ENCODE measurements around the gene ADGRG4.
A peak's percentile ranks its signal among the peaks of the same experiment; 100 is the strongest.
"Not testable (repeated sequence)": the region's sequence is repeated elsewhere in the genome, so short reads cannot be mapped to it uniquely, and the experiment has no call there.

ADGRG4 gene, protein sequence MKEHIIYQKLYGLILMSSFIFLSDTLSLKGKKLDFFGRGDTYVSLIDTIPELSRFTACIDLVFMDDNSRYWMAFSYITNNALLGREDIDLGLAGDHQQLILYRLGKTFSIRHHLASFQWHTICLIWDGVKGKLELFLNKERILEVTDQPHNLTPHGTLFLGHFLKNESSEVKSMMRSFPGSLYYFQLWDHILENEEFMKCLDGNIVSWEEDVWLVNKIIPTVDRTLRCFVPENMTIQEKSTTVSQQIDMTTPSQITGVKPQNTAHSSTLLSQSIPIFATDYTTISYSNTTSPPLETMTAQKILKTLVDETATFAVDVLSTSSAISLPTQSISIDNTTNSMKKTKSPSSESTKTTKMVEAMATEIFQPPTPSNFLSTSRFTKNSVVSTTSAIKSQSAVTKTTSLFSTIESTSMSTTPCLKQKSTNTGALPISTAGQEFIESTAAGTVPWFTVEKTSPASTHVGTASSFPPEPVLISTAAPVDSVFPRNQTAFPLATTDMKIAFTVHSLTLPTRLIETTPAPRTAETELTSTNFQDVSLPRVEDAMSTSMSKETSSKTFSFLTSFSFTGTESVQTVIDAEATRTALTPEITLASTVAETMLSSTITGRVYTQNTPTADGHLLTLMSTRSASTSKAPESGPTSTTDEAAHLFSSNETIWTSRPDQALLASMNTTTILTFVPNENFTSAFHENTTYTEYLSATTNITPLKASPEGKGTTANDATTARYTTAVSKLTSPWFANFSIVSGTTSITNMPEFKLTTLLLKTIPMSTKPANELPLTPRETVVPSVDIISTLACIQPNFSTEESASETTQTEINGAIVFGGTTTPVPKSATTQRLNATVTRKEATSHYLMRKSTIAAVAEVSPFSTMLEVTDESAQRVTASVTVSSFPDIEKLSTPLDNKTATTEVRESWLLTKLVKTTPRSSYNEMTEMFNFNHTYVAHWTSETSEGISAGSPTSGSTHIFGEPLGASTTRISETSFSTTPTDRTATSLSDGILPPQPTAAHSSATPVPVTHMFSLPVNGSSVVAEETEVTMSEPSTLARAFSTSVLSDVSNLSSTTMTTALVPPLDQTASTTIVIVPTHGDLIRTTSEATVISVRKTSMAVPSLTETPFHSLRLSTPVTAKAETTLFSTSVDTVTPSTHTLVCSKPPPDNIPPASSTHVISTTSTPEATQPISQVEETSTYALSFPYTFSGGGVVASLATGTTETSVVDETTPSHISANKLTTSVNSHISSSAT (N-terminal part only)

GRCh38 chrX:136300721-136301120 is at the start of gene ADGRG4:
ADGRG4 (plus strand) TSS chrX:136300963; CDS start chrX:136308778, 7,815 bp downstream.
- not testable (repeated sequence) for DNase-seq

- peak; percentile 12 for DNase-seq
Measured at GRCh38 chrX:136251041-136251991, 49.4 kb upstream of the ADGRG4 start, which contains the start of gene MAP7D3. MAP7D3 (minus strand) TSS chrX:136251400; CDS start chrX:136251358, 42 bp downstream.

- DNase-seq, result no peak
Measured at GRCh38 chrX:136255541-136255940, 45.2 kb upstream of the ADGRG4 start.

- DNase-seq, result no peak
Measured at GRCh38 chrX:136256026-136256425, 44.7 kb upstream of the ADGRG4 start.

- DNase-seq, result no peak
Measured at GRCh38 chrX:136258951-136259350, 41.8 kb upstream of the ADGRG4 start.

GRCh38 chrX:136259543-136259942 is 41.2 kb upstream of the ADGRG4 start:
- no peak for DNase-seq

DNA sequence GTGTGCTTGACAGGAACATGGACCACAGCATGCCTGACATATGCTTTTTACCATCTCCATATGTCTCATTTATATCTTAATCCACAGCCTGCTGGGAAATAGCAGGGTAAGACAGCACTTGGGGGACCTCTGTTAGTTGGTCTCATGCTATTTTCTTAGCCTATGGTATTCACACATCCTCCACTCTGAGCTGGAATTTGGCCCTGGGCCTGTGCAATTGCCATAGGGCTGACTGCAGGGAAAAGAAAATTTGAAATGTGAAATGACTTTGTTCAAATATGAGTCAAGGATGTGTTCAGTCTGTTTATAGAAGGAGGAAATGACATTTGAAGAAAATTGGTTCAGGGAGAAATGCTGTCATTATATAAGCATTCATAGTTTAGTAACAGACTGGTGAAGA is 40.0 kb upstream of the ADGRG4 start:
- peak; percentile 2 for DNase-seq

DNA sequence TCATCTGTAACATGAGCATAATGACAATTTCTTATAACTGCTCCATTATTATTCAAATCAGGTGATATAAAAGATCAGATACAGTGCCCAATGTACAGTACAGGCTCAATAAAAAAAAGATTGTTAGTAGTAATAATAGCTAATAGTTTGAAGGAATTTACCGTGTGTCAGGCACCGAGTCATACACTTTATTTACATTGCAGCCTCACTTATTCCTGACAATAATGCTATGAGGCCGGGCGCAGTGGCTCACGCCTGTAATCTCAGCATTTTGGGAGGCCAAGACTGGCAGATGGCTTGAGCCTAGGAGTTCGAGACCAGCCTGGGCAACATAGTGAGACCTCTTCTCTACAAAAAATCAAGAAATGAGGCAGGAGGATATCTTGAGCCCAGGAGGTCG is 39.4 kb upstream of the ADGRG4 start:
- DNase-seq, result no peak

DNA sequence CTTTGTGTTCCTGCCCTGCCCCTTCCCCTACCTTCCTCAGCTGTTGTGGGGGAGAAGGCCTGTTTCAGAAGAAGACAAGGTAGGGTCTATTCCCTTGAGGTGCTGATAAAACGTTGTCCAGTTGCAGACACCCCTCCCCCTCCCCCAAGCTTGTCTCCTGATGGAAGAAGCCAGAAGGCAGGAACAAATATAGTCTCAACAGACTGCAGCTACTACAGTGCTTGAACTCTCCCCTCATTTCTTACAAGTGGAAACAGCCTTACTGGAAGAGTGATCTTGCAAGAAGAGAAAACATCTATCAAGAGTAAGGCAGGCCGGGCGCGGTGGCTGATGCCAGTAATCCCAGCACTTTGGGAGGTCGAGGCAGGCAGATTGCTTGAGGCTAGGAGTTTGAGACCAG is 38.5 kb upstream of the ADGRG4 start:
- DNase-seq, result no peak

- no peak for DNase-seq
Measured at GRCh38 chrX:136262812-136263315, 37.9 kb upstream of the ADGRG4 start.

GRCh38 chrX:136266828-136267227 is 33.9 kb upstream of the ADGRG4 start:
- DNase-seq, result no peak

DNA sequence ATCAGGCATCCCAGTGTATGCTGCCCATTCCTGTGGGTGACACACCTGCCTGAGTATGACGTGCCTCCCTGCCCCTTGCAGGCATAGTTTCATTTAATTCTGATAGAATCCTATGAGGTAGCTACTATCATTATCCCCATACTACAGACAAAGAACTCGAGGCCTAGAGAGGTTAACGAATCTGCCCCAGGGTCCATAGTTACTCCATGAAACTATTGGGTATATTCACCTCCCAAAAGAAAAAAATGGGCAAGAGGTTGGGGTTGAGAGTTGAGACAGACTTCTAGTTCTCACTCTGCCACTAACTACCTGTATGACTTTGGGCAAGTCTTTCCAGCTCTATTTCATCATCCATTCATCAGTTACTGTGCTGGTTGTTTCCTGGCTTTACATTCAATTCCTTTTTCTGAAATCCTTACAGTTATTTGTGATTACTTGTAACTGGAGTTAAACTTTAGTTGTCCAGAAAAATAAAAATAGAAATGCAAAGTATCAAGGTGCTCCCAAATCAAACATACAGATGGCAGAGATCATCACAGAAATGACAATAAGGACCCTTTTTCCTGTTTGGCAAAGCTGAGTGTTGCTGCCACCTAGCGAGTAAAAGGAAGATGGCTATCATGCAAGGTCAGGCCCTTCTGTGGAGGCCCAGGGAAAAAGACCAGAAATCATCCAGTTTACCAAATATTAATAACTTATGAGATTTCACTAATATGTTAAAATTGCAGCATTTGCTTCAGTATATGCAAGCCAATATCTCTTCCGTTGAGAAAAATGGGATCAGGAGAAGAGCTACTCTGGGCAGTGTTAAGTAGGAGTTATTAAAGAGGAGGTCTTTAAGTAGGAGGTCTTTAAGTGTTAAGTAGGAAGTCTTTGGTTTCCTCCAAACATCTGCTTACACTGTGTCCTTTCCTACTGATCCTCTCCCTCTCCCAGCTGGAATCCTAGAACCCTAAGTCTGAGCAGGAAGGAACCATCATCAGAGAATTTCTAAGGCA is 32.4 kb upstream of the ADGRG4 start:
- DNase-seq, result no peak

DNA sequence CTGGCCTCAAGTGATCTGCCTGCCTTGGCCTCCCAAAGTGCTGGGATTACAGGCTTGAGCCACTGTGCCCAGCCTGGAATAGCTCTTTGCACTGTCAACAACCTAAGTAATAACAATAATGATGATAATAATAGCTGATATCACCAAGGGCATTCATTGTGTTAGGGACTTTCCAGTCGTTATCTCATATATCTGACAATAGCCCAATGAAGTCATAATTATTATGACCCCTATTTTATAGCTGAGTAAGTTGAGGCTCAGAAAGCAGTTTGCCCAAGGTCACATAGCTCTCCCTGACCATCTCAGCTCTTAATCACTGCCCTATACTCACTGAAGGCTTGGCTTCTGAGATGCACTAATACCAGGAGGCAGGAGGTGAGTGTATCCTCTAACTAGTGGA is 30.8 kb upstream of the ADGRG4 start:
- no peak for DNase-seq

DNA sequence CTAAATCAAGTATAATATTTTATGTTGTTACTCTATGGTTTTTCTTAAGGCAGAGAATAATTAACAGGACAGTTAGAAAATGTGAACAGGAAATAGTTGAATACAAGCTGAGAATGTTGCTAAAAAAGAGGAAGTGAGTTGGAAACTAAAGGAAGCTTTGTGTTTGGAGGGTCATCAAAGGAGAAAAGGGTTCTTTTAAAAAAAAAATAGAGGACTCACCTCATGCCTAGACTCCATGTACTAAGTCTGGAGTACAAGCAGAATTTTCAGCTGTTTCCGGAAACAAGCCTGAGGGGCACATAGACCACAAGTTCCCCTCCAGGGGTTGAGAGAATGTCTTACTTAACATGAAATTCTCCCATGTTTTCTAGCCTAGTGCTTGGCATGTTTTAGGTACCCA is 29.5 kb upstream of the ADGRG4 start:
- DNase-seq, result no peak

GRCh38 chrX:136272325-136272724 is 28.4 kb upstream of the ADGRG4 start:
- no peak for DNase-seq

GRCh38 chrX:136273986-136274385 is 26.8 kb upstream of the ADGRG4 start:
- no peak for DNase-seq

GRCh38 chrX:136275553-136275952 is 25.2 kb upstream of the ADGRG4 start:
- no peak for DNase-seq

GRCh38 chrX:136286375-136286774 is 14.4 kb upstream of the ADGRG4 start:
- DNase-seq, result not testable (repeated sequence)

GRCh38 chrX:136291824-136292223 is 8.9 kb upstream of the ADGRG4 start:
- no peak for DNase-seq

DNA sequence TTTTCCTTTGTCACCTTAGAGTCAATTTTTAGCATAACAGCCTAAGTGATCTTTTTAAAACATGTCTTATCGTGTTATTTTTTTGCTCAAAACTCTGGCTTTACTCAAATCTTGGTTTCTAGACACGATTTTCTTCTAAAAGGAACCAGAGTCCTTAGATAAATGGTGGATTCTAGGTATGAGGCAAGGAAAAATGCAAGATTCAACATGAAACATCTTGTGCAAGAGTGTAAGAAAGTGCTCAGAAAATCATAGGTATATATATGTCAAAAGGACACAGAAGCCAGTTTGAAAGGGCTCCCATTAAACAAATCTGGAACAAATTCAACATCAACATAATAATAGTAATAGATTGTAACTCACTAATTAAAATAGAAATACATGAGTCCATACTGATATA is 8.1 kb upstream of the ADGRG4 start:
- no peak for DNase-seq
